HEK293 (cell line): ENCODE results near the gene GRIA1.

Source experiments
- CTCF ChIP-seq: fragments of 450-650 bp; formaldehyde crosslinking; IDR thresholded peaks from 2 replicates; pipeline ENCODE4 v1.5.1; 2016; ENCODE audit warnings: missing biosample characterization, missing genetic modification characterization
- HOXA7 ChIP-seq: sonication (generic); formaldehyde crosslinking; IDR thresholded peaks from 2 replicates; pipeline ENCODE4 v1.8.1; 2022; ENCODE audit warnings: missing genetic modification reagents, borderline replicate concordance
- OSR2 ChIP-seq: fragments of 450-650 bp; formaldehyde crosslinking; IDR thresholded peaks from 2 replicates; pipeline ENCODE4 v1.5.1; 2016; ENCODE audit warnings: missing biosample characterization, missing genetic modification characterization
- YY1 ChIP-seq: fragments of 450-650 bp; formaldehyde crosslinking; IDR thresholded peaks from 2 replicates; pipeline ENCODE4 v1.5.1; 2018; ENCODE audit warnings: missing biosample characterization, missing genetic modification characterization
- YY2 ChIP-seq: fragments of 450-650 bp; formaldehyde crosslinking; IDR thresholded peaks from 2 replicates; pipeline ENCODE4 v1.5.1; 2016; ENCODE audit warnings: missing biosample characterization, missing genetic modification characterization
- ZNF544 ChIP-seq: fragments of 450-650 bp; formaldehyde crosslinking; IDR thresholded peaks from 2 replicates; pipeline ENCODE4 v1.5.0; 2017; ENCODE audit warnings: missing biosample characterization, missing genetic modification characterization
- ZNF596 ChIP-seq: fragments of 450-650 bp; IDR thresholded peaks from 2 replicates; pipeline ENCODE4 v1.5.0; 2018; ENCODE audit warnings: missing biosample characterization, mild to moderate bottlenecking, missing genetic modification characterization, moderate library complexity
- ZNF747 ChIP-seq: fragments of 450-650 bp; formaldehyde crosslinking; IDR thresholded peaks from 2 replicates; pipeline ENCODE4 v1.5.1; 2016; ENCODE audit warnings: missing biosample characterization, missing genetic modification characterization
- ZNF76 ChIP-seq: fragments of 450-650 bp; formaldehyde crosslinking; IDR thresholded peaks from 2 replicates; pipeline ENCODE4; 2016; ENCODE audit warnings: low read depth, missing biosample characterization, missing genetic modification characterization, borderline replicate concordance
- ZNF785 ChIP-seq: fragments of 450-650 bp; formaldehyde crosslinking; IDR thresholded peaks from 2 replicates; pipeline ENCODE4 v1.5.1; 2016; ENCODE audit warnings: missing biosample characterization, missing genetic modification characterization
- ZNF792 ChIP-seq: fragments of 450-650 bp; formaldehyde crosslinking; IDR thresholded peaks from 2 replicates; pipeline ENCODE4 v1.5.1; 2016; ENCODE audit warnings: missing biosample characterization, missing genetic modification characterization

DNA sequence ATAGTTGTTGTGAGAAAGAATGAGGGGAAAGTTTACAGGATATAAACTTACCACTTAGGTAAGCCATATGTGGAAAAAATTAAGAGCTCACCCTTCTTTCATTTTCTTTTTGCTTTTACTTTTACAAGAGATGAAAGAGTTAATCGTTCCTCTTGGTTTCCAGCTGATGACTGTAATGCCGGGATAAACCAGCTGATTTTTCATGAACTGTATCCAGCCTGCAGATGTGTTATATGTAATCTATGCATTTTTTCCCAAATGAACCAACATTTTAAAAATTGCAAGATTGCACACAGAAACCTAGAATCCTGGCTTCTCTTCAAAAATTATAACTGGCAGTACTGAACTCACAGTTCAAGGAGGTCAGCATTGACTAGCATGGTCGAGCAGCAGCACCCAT, 185.9 kb downstream of the GRIA1 start:
- TF ChIP-seq YY2 (no peak), ZNF596 (tag by site-specific recombination) (no peak), ZNF792 (tag by site-specific recombination) (no peak), ZNF785 (tag by site-specific recombination) (no peak), YY1 (no peak), ZNF76 (no peak), CTCF (no peak), OSR2 (tag by site-specific recombination) (no peak), ZNF747 (tag by site-specific recombination) (no peak), ZNF544 (no peak), HOXA7 (CRISPR knock-in tag) (no peak)
